Measurements from ENCODE around the gene UNC13A.

Gene UNC13A

GRCh38 chr19:17686592-17687024 lies 1.5 kb downstream of the UNC13A start:
- Histone ChIP-seq H3K4me1 (ENCODE audit: control insufficient read depth in 1 of 2, insufficient read depth in 1 of 2, low read depth in 1 of 2, low read length in 1 of 2) (no peaks in the 10 kb centered on the region), H3K27me3 (peaks cover 98% of the 10 kb centered on the region), H3K4me3 (ENCODE audit: low read depth in 1 of 2, low read length in 1 of 2) (no peak overlapping the region), H3K27ac (no peak overlapping the region), H3K36me3 (no peaks in the 10 kb centered on the region), H3K9me3 (no peaks in the 10 kb centered on the region)
- TF ChIP-seq, protein P1, sequence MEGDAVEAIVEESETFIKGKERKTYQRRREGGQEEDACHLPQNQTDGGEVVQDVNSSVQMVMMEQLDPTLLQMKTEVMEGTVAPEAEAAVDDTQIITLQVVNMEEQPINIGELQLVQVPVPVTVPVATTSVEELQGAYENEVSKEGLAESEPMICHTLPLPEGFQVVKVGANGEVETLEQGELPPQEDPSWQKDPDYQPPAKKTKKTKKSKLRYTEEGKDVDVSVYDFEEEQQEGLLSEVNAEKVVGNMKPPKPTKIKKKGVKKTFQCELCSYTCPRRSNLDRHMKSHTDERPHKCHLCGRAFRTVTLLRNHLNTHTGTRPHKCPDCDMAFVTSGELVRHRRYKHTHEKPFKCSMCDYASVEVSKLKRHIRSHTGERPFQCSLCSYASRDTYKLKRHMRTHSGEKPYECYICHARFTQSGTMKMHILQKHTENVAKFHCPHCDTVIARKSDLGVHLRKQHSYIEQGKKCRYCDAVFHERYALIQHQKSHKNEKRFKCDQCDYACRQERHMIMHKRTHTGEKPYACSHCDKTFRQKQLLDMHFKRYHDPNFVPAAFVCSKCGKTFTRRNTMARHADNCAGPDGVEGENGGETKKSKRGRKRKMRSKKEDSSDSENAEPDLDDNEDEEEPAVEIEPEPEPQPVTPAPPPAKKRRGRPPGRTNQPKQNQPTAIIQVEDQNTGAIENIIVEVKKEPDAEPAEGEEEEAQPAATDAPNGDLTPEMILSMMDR (IDR thresholded peaks at IDR 0.05): no peak

GRCh38 chr19:17686023-17686521 lies 2.1 kb downstream of the UNC13A start:
- H3K27me3 ChIP-seq: peaks cover 100% of the 10 kb centered on the region
- no peak overlapping the region for H3K27ac ChIP-seq
- H3K9me3 ChIP-seq: no peaks in the 10 kb centered on the region
- H3K4me1 ChIP-seq (ENCODE audit: control insufficient read depth in 1 of 2, insufficient read depth in 1 of 2, low read depth in 1 of 2, low read length in 1 of 2): no peaks in the 10 kb centered on the region
- TF ChIP-seq, protein P1 (IDR thresholded peaks at IDR 0.05): no peak
- no peaks in the 10 kb centered on the region for H3K36me3 ChIP-seq
- H3K4me3 ChIP-seq (ENCODE audit: low read depth in 1 of 2, low read length in 1 of 2): no peak overlapping the region

DNA sequence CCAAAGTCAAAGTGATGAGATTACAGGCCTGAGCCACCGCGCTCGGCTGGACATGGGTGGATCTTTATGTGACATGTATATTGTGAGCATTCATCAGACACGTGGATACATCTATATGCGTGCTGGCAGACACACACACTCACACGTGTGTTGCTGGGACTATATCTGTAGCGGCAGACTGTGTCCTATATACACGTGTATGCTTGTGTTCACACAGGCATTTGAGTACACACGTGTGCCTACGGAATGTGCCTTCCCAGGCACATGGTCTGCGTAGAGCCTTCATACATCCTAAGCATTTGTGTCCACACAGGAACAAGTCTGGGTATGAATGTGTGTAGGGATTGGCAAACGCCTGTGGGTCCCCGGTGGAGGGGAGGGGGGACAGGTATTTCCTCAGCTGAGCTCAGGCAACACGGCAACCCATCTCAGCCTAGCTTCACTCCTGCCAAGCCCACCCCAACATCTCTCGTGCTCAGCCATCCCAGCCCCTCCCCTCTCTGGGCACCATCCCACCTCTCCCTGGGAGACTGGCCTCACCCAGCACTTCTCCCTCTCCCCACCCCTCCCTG lies 2.6 kb downstream of the UNC13A start:
- Histone ChIP-seq H3K4me3 (ENCODE audit: low read depth in 1 of 2, low read length in 1 of 2) (no peak overlapping the region), H3K27ac (no peak overlapping the region), H3K27me3 (peaks cover 100% of the 10 kb centered on the region), H3K4me1 (ENCODE audit: control insufficient read depth in 1 of 2, insufficient read depth in 1 of 2, low read depth in 1 of 2, low read length in 1 of 2) (no peaks in the 10 kb centered on the region), H3K36me3 (no peaks in the 10 kb centered on the region), H3K9me3 (no peaks in the 10 kb centered on the region)
- TF ChIP-seq, protein P1 (IDR thresholded peaks at IDR 0.05): no peak

DNA sequence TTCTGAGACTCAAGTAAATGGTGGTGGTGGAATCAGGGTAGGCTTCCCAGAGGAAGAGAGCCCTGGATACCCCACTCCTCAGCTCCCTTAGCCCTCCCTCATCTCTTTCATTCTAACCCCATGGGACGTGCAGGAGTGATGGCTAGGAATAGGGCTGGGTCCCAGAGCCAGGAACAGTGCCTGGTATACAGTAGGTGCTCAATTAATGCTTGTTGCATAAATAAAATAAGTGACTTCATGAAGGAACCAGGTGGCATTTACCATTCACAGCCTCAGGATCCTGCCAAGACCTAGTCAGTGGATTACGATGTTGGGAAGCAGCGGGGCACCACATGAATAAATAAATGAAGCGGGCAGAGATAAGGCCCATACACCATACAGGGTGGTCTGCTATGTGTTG lies 3.9 kb downstream of the UNC13A start:
- Histone ChIP-seq H3K4me1 (ENCODE audit: control insufficient read depth in 1 of 2, insufficient read depth in 1 of 2, low read depth in 1 of 2, low read length in 1 of 2) (no peaks in the 10 kb centered on the region), H3K9me3 (no peaks in the 10 kb centered on the region), H3K4me3 (ENCODE audit: low read depth in 1 of 2, low read length in 1 of 2) (no peak overlapping the region), H3K36me3 (no peaks in the 10 kb centered on the region), H3K27me3 (peaks cover 100% of the 10 kb centered on the region), H3K27ac (no peak overlapping the region)
- TF ChIP-seq, protein P1 (IDR thresholded peaks at IDR 0.05): no peak

- TF ChIP-seq, protein P1 (IDR thresholded peaks at IDR 0.05): no peak
- no peak overlapping the region for H3K27ac ChIP-seq
- H3K36me3 ChIP-seq: no peaks in the 10 kb centered on the region
- no peak overlapping the region for H3K4me3 ChIP-seq (ENCODE audit: low read depth in 1 of 2, low read length in 1 of 2)
- H3K4me1 ChIP-seq (ENCODE audit: control insufficient read depth in 1 of 2, insufficient read depth in 1 of 2, low read depth in 1 of 2, low read length in 1 of 2): no peaks in the 10 kb centered on the region
- no peaks in the 10 kb centered on the region for H3K9me3 ChIP-seq
- H3K27me3 ChIP-seq: peaks cover 100% of the 10 kb centered on the region
Observed at GRCh38 chr19:17683078-17683477, 5.1 kb downstream of the UNC13A start.
